Measurements from ENCODE around the gene PTPRT. TPM values are rescaled to one million over a fixed set of nuclear protein-coding genes. Genes with fewer than 3 reads are reported as not detected.

PTPRT gene
- total RNA-seq, 1 experiment from 2014 or later: not detected

DNA sequence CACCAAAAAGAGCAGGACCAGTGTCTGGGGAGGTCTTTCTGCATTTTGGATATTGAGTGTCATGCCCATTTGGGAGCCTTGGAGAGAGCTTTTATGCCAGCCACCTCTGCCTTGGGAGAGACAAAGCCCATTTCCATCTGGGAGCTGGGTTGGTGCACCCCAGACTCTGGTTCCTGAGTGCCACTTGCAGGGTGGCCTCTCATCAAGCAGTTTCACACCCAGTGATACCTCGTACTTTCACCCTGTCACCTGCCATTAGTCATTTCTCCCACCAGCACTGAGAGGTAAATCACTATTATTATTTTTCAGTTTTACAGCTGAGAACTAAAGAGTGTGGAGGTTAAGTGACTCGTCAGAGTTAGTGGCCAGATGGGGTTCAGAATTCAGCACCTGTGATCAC, 94.7 kb downstream of the PTPRT start:
- H3K36me3 ChIP-seq (ENCODE audit: control insufficient read depth in 1 of 2, insufficient read depth in 2 of 2, low read length in 2 of 2): no peaks in the 10 kb centered on the region
- no peak for DNase-seq (ENCODE audit: low read depth, low spot score)
- H3K4me2 ChIP-seq (ENCODE audit: low read length): no peak overlapping the region
- H3K27me3 ChIP-seq (ENCODE audit: insufficient read depth, low read length): no peaks in the 10 kb centered on the region
- ChIA-PET POLR2A (no interaction called here), RAD21 (ENCODE audit: low non-redundant PET in 1 of 2, low total read pairs in 2 of 2, uncharacterized antibody in 2 of 2, unreplicated experiment in 2 of 2) (no interaction called here), CTCF (no interaction called here)
- intact Hi-C loops (cut with micrococcal nuclease): no loop called here
- H3K79me2 ChIP-seq (ENCODE audit: insufficient read depth, low read length): no peaks in the 10 kb centered on the region
- no peak overlapping the region for H3K27ac ChIP-seq (ENCODE audit: low read depth, low read length)
- no peaks in the 10 kb centered on the region for H4K20me1 ChIP-seq (ENCODE audit: insufficient read depth)
- no peak overlapping the region for H3K4me3 ChIP-seq (replicated peaks in 1 of 2; ENCODE audit: low read depth in 1 of 2, low read length in 2 of 2)
- no TSS peak for BruUV-seq (replicated peaks)
- no peaks in the 10 kb centered on the region for H3K4me1 ChIP-seq (ENCODE audit: control insufficient read depth in 1 of 2, insufficient read depth in 2 of 2, low read length in 2 of 2)
- no peak for ATAC-seq
- H3K9me2 ChIP-seq (ENCODE audit: insufficient read depth): no peaks in the 10 kb centered on the region
- H3K9ac ChIP-seq (ENCODE audit: low read length): no peak overlapping the region
- no peak overlapping the region for H2AFZ ChIP-seq (ENCODE audit: low read depth, low read length, poor library complexity, severe bottlenecking)
- TF ChIP-seq, protein P1, sequence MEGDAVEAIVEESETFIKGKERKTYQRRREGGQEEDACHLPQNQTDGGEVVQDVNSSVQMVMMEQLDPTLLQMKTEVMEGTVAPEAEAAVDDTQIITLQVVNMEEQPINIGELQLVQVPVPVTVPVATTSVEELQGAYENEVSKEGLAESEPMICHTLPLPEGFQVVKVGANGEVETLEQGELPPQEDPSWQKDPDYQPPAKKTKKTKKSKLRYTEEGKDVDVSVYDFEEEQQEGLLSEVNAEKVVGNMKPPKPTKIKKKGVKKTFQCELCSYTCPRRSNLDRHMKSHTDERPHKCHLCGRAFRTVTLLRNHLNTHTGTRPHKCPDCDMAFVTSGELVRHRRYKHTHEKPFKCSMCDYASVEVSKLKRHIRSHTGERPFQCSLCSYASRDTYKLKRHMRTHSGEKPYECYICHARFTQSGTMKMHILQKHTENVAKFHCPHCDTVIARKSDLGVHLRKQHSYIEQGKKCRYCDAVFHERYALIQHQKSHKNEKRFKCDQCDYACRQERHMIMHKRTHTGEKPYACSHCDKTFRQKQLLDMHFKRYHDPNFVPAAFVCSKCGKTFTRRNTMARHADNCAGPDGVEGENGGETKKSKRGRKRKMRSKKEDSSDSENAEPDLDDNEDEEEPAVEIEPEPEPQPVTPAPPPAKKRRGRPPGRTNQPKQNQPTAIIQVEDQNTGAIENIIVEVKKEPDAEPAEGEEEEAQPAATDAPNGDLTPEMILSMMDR (IDR thresholded peaks at IDR 0.05 in 2 of 3, conservative IDR thresholded peaks at IDR 0.05 in 1 of 3; ENCODE audit: borderline replicate concordance in 1 of 3, insufficient read depth in 1 of 3, low read depth in 2 of 3, low read length in 2 of 3): no peak
- TF ChIP-seq EGR1 (IDR thresholded peaks at IDR 0.05; ENCODE audit: low read depth) (no peak), SIN3A (IDR thresholded peaks at IDR 0.05; ENCODE audit: low read depth) (no peak), RAD21 (IDR thresholded peaks at IDR 0.05; ENCODE audit: low read depth) (no peak), POLR2AphosphoS5 (IDR thresholded peaks at IDR 0.05; ENCODE audit: low read depth, low read length) (no peak), ELF1 (IDR thresholded peaks at IDR 0.05; ENCODE audit: borderline replicate concordance, low read depth) (no peak), TCF7L2 (IDR thresholded peaks at IDR 0.05; ENCODE audit: borderline replicate concordance, extremely low read depth, insufficient read depth, insufficient read length) (no peak)
- TF ChIP-seq, protein P2, sequence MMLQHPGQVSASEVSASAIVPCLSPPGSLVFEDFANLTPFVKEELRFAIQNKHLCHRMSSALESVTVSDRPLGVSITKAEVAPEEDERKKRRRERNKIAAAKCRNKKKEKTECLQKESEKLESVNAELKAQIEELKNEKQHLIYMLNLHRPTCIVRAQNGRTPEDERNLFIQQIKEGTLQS (IDR thresholded peaks at IDR 0.05): no peak
- peaks cover 5% of the 10 kb centered on the region in 2 experiments; a peak in 2 of 4 replicates for H3K9me3 ChIP-seq (ENCODE audit: control insufficient read depth in 1 of 2, insufficient read depth in 1 of 2, low read depth in 1 of 2, low read length in 2 of 2)

Data from HCT116 (cell line).